NCI-H2227 (cell line): ENCODE results near the gene BRCC3.

Source experiments
- DNase-seq: peaks from one replicate; lab custom pipeline; 2025; ENCODE audit not compliant: unreplicated experiment; lab: John Stamatoyannopoulos, UW

BRCC3 gene

GRCh38 chrX:155070975-155071693 lies at the start of gene BRCC3, which contains the start of the genes CMC4 and MTCP1:
TSS of gene BRCC3 (plus strand) at chrX:155071508. CDS start at chrX:155071528, 20 bp downstream.
TSS of gene CMC4 (minus strand) at chrX:155071136. CDS start at chrX:155064023, 7,113 bp downstream.
TSS of gene MTCP1 (minus strand) at chrX:155071136. CDS start at chrX:155066010, 5,126 bp downstream.
- DNase-seq, result peak; percentile 95

- no peak for DNase-seq
These were observed 48.7 kb upstream of the BRCC3 start, which contains the start of gene F8 for GRCh38 chrX:155022585-155022984. TSS of gene F8 (minus strand) at chrX:155022723. CDS start at chrX:155022552, 171 bp downstream.

GRCh38 chrX:155023907-155024833 lies 47.1 kb upstream of the BRCC3 start:
- DNase-seq, result no peak

DNA sequence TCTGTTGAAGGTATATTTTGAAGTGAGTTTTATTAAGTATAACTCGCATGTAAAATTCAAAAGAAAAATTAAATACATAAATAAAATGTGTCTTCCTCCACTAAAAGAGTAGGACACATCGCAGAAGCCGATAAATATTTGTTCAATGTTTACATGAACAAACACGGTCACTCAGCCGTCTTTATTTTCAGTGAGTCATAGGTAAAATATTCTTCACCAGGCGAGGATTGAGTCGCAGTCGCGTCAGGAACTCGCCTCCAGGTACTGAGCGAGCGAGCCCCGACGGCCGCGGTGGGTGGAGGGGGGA lies 44.9 kb upstream of the BRCC3 start:
- no peak for DNase-seq

DNA sequence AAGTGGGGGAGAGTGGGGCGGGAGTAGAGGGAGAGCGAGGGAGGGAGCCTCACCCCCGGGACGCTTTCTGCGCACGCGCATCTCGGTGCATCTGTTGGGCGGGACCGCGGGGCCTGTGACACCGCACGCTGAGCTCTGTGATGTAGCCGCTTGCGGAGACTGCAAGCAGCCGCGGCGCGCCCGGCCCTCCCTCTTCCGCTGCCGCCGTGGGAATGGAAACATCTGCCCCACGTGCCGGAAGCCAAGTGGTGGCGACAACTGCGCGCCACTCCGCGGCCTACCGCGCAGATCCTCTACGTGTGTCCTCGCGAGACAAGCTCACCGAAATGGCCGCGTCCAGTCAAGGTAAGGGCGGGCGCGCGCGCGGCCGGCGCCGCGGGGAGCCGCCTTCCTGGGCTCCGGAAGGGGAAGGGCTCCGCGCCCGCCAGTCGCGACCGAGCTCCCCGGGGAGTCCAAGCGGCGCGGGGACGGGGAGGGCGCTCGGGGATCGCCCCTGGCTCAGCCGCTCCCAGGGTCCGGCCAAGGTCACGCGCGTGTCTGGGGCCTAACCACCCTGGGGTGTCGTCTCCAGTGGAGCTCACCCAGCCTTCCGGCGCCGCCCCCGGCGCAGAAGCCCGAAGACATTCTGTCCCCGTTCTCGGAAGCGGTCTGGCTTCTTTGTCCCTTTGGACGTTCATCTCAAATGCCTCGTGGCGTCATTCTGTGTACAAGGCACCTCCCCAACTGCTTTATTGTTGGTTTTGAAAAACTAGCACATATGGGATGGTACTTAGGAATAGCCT lies 44.4 kb upstream of the BRCC3 start, which contains the start of gene FUNDC2:
TSS of gene FUNDC2 (plus strand) at position 118 of the 782 bp plus-strand sequence. CDS start at position 213, 95 bp downstream.
- DNase-seq, result peak; percentile 97

DNA sequence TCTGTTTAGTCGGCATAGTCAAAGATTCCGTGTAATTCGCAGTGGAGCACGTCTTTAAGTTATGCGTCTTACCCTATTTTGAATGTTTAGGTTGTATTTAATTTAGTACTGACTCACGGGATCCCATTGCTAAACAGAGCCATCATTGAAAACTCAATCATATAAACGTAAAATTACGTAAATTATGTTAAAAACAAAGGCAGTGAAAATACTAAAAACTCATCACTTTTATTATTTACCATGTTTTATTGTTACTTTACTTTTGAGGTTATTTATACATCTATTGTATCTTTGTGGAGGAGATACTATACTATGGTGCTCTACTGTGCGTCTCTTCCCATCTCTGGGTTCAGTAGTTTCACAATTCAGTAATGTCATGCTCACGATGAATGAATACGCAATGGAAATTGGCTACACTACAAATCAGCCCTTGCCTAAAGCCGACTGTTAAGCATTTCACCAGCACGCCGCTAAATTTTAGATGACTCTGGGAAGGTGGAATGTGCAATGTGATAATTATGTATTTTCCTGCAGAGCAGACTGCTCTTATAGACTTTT lies 43.7 kb upstream of the BRCC3 start:
- DNase-seq, result peak; percentile 24

GRCh38 chrX:155028129-155028528 lies 43.2 kb upstream of the BRCC3 start:
- peak; percentile 6 for DNase-seq

DNA sequence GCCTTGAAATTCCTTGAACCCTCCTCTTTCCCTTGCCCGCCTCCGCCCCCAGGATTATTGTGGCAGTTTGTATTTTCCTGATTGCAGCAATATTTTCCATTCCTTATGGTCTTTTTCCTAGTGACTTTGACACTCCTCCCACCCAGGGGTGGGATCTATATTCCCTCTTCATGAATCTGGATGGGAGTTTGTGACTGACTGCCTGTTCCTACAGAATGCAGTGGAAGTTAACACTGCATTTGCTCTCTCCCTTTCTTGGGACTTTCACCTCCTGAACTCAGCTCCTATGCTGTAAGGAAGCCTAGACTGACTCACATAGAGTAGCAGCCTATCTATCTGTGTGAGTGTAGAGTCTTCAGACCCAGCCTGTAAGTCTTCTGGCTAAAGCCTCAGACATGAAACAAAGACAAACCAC lies 42.4 kb upstream of the BRCC3 start:
- DNase-seq, result no peak

DNA sequence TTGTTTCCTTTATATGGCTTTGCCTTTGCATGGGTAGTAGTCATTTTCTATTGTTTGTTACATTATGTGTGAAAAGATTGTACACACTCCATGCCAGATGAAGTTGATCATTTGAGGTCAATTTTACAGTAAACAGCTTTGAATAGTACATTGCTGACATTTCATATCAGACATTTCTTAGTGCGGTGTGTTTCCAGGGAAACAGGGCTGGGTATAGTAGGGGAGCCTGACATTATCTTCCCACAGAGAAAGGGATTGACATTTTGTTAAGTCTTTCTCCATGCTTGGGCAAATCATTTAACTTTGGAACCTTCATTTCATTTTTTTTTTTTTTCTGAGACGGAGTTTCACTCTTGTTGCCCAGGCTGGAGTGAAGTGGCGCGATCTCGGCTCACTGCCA lies 39.7 kb upstream of the BRCC3 start:
- DNase-seq, result no peak

GRCh38 chrX:155035688-155036087 lies 35.6 kb upstream of the BRCC3 start:
- no peak for DNase-seq

- DNase-seq, result no peak
These were observed 25.0 kb upstream of the BRCC3 start for GRCh38 chrX:155046129-155046810.

- no peak for DNase-seq
These were observed 24.3 kb upstream of the BRCC3 start for GRCh38 chrX:155046811-155047528.

- peak; percentile 64 for DNase-seq
These were observed 22.2 kb upstream of the BRCC3 start for GRCh38 chrX:155048977-155049619.

DNA sequence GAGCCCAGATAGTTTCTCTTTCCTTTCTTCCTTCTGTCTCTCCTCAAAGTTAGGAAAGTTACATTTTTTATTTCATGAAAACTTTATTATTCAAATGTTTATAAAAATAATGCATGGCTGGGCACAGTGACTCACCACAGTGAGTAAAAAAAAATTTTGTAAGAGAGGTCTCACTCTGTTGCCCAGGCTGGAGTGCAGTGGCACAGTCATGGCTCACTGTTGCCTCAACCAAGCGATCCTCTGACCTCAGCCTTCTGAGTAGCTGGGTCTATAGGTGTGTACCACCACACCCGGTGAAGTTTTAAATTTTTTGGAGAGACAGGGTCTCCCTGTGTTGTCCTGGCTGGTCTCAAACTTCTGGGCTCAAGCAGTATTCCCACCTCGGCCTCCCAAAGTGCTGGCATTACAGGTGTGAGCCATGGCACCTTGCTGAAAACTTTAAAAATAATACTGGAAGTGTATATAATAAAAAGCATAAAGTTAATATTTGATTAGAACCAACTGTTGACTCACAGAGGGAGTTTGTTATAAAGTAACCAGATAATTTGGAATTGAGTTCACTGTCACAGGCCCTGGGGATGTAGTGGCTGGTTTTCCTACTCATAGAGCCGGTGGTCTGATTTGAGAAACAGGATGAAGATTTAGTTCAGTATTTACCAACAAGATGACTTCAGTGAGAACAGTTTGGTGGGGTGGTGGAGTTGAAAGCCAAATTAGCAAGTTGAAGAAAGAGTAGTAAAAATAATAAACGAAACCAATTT lies 18.4 kb upstream of the BRCC3 start:
- no peak for DNase-seq

DNA sequence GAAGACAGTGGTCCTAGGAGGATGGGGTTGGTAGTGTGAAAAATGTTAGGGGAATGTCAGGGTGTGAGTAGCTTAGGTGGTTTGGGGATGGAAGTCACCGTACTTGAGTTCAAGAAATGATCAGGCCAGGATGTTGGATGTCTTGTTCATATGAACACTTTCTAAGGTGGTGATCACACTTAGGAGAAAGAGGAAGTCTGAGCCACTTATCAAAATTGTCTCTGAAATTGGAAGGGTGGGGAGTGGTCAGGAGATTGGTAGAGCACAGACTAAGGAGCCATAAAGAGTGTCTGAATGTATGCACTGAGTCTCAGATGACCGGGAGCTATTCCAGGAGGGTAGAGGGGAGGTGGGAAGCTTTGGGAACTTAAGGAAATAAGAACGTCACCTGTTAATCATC lies 17.7 kb upstream of the BRCC3 start:
- DNase-seq, result no peak

- no peak for DNase-seq
These were observed 17.1 kb upstream of the BRCC3 start for GRCh38 chrX:155054255-155054654.

- DNase-seq, result no peak
These were observed 15.8 kb upstream of the BRCC3 start for GRCh38 chrX:155055494-155055893.

GRCh38 chrX:155056471-155056870 lies 14.8 kb upstream of the BRCC3 start:
- no peak for DNase-seq
